Muscle layer of duodenum (tissue), 2 donors: Measurements from ENCODE around the gene HTRA1.

Experiments used
- H3K27ac ChIP-seq: one replicate; pipeline ENCODE4 v1.7.0; 2013; ENCODE audit warnings: mild to moderate bottlenecking, low read length
- H3K27me3 ChIP-seq: one replicate; pipeline ENCODE4 v1.7.0; 2013; ENCODE audit warnings: low read depth, mild to moderate bottlenecking, control low read depth, low read length
- H3K36me3 ChIP-seq, 2 donors: one replicate each; pipeline ENCODE4 v1.7.0; 2013; ENCODE audit warnings: low read length in 2 of 2, control low read depth in 1 of 2, mild to moderate bottlenecking in 1 of 2; ENCODE audit not compliant: insufficient read depth in 2 of 2, control insufficient read depth in 1 of 2
- H3K4me1 ChIP-seq, 2 donors: one replicate each; pipeline ENCODE4 v1.7.0; 2013; ENCODE audit warnings: low read length in 2 of 2, mild to moderate bottlenecking in 2 of 2, control low read depth in 1 of 2, moderate library complexity in 1 of 2; ENCODE audit not compliant: insufficient read depth in 2 of 2, control insufficient read depth in 1 of 2
- H3K4me3 ChIP-seq, 2 donors: one replicate each; pipeline ENCODE4 v1.7.0; 2013; ENCODE audit warnings: low read length in 2 of 2, low read depth in 1 of 2, mild to moderate bottlenecking in 1 of 2
- H3K9me3 ChIP-seq, 2 donors: one replicate each; pipeline ENCODE4 v1.7.0; 2013; ENCODE audit warnings: low read length in 2 of 2, control low read depth in 1 of 2, mild to moderate bottlenecking in 1 of 2; ENCODE audit not compliant: control insufficient read depth in 1 of 2
- donor health status: healthy.

HTRA1 gene

GRCh38 chr10:122499491-122499941 lies 38.2 kb downstream of the HTRA1 start:
- Histone ChIP-seq H3K27ac (no peak overlapping the region), H3K4me3 (no peak overlapping the region), H3K36me3 (no peaks in the 10 kb centered on the region), H3K4me1 (peaks cover 8 to 43% of the 10 kb centered on the region in 2 donors), H3K9me3 (no peaks in the 10 kb centered on the region), H3K27me3 (no peaks in the 10 kb centered on the region)

- peaks cover 14 to 43% of the 10 kb centered on the region in 2 donors for H3K4me1 ChIP-seq
- no peaks in the 10 kb centered on the region for H3K9me3 ChIP-seq
- H3K27me3 ChIP-seq: no peaks in the 10 kb centered on the region
- H3K27ac ChIP-seq: no peak overlapping the region
- no peak overlapping the region for H3K4me3 ChIP-seq
- H3K36me3 ChIP-seq: no peaks in the 10 kb centered on the region
Measured at GRCh38 chr10:122500194-122500593, 38.8 kb downstream of the HTRA1 start.

- H3K4me3 ChIP-seq: no peak overlapping the region
- H3K4me1 ChIP-seq: peaks cover 14 to 44% of the 10 kb centered on the region in 2 donors
- no peaks in the 10 kb centered on the region for H3K9me3 ChIP-seq
- no peaks in the 10 kb centered on the region for H3K27me3 ChIP-seq
- no peaks in the 10 kb centered on the region for H3K36me3 ChIP-seq
- no peak overlapping the region for H3K27ac ChIP-seq
Measured at GRCh38 chr10:122500726-122501125, 39.4 kb downstream of the HTRA1 start.

- H3K36me3 ChIP-seq: peaks cover 0 to 9% of the 10 kb centered on the region in 2 donors
- H3K4me3 ChIP-seq: no peak overlapping the region
- H3K9me3 ChIP-seq: no peaks in the 10 kb centered on the region
- H3K27ac ChIP-seq: no peak overlapping the region
- H3K4me1 ChIP-seq: peaks cover 14 to 44% of the 10 kb centered on the region in 2 donors
- no peaks in the 10 kb centered on the region for H3K27me3 ChIP-seq
Measured at GRCh38 chr10:122503012-122503411, 41.7 kb downstream of the HTRA1 start.

GRCh38 chr10:122503886-122504609 lies 42.7 kb downstream of the HTRA1 start:
- peaks cover 13 to 36% of the 10 kb centered on the region in 2 donors for H3K4me1 ChIP-seq
- H3K4me3 ChIP-seq: no peak overlapping the region
- H3K27me3 ChIP-seq: no peaks in the 10 kb centered on the region
- H3K9me3 ChIP-seq: no peaks in the 10 kb centered on the region
- H3K36me3 ChIP-seq: peaks cover 0 to 18% of the 10 kb centered on the region in 2 donors
- H3K27ac ChIP-seq: no peak overlapping the region

- H3K36me3 ChIP-seq: peaks cover 0 to 24% of the 10 kb centered on the region in 2 donors
- peaks cover 7 to 30% of the 10 kb centered on the region in 2 donors for H3K4me1 ChIP-seq
- H3K4me3 ChIP-seq: no peak overlapping the region
- no peak overlapping the region for H3K27ac ChIP-seq
- H3K9me3 ChIP-seq: no peaks in the 10 kb centered on the region
- no peaks in the 10 kb centered on the region for H3K27me3 ChIP-seq
Measured at GRCh38 chr10:122504610-122504950, 43.2 kb downstream of the HTRA1 start.

- peaks cover 6 to 26% of the 10 kb centered on the region in 2 donors for H3K4me1 ChIP-seq
- peaks cover 0 to 28% of the 10 kb centered on the region in 2 donors for H3K36me3 ChIP-seq
- no peak overlapping the region for H3K27ac ChIP-seq
- H3K9me3 ChIP-seq: no peaks in the 10 kb centered on the region
- H3K27me3 ChIP-seq: no peaks in the 10 kb centered on the region
- H3K4me3 ChIP-seq: no peak overlapping the region
Measured at GRCh38 chr10:122505011-122505410, 43.7 kb downstream of the HTRA1 start.

- Histone ChIP-seq H3K27ac (no peak overlapping the region), H3K9me3 (no peaks in the 10 kb centered on the region), H3K4me3 (no peak overlapping the region), H3K4me1 (peaks cover 6 to 17% of the 10 kb centered on the region in 2 donors), H3K27me3 (no peaks in the 10 kb centered on the region), H3K36me3 (peaks cover 0 to 34% of the 10 kb centered on the region in 2 donors)
Measured at GRCh38 chr10:122505885-122506645, 44.7 kb downstream of the HTRA1 start.

- Histone ChIP-seq H3K9me3 (no peaks in the 10 kb centered on the region), H3K36me3 (peaks cover 0 to 41% of the 10 kb centered on the region in 2 donors), H3K4me1 (peaks cover 6 to 17% of the 10 kb centered on the region in 2 donors), H3K4me3 (no peak overlapping the region), H3K27ac (no peak overlapping the region), H3K27me3 (no peaks in the 10 kb centered on the region)
Measured at GRCh38 chr10:122507616-122508015, 46.3 kb downstream of the HTRA1 start.

- peaks cover 0 to 44% of the 10 kb centered on the region in 2 donors for H3K36me3 ChIP-seq
- H3K9me3 ChIP-seq: no peaks in the 10 kb centered on the region
- peaks cover 6 to 17% of the 10 kb centered on the region in 2 donors for H3K4me1 ChIP-seq
- no peak overlapping the region for H3K4me3 ChIP-seq
- H3K27me3 ChIP-seq: no peaks in the 10 kb centered on the region
- H3K27ac ChIP-seq: no peak overlapping the region
Measured at GRCh38 chr10:122508021-122508420, 46.7 kb downstream of the HTRA1 start.

- no peaks in the 10 kb centered on the region for H3K9me3 ChIP-seq
- peaks cover 6 to 13% of the 10 kb centered on the region in 2 donors for H3K4me1 ChIP-seq
- peaks cover 0 to 50% of the 10 kb centered on the region in 2 donors for H3K36me3 ChIP-seq
- no peak overlapping the region for H3K27ac ChIP-seq
- H3K27me3 ChIP-seq: no peaks in the 10 kb centered on the region
- H3K4me3 ChIP-seq: no peak overlapping the region
Measured at GRCh38 chr10:122509323-122509722, 48.0 kb downstream of the HTRA1 start.
